Esophagus muscularis mucosa (tissue), 4 donors: ENCODE results near the gene ELOVL4. TPM values are rescaled to one million over a fixed set of nuclear protein-coding genes. Genes with fewer than 3 reads are reported as not detected.

Source experiments
- DNase-seq: peaks from one replicate; pipeline ENCODE4 v3.0.0-alpha.2; 2017; ENCODE audit errors: extremely low spot score
- H3K27ac ChIP-seq, 4 donors: fragments of 200-600 bp; sonication (generic); replicated peaks in 1 of 4; 1 replicate in 3 of 4; 2 replicates in 1 of 4; pipeline ENCODE4 v1.5.1; 2016 to 2019; ENCODE audit warnings: mild to moderate bottlenecking in 1 of 4
- H3K27me3 ChIP-seq, 4 donors: fragments of 200-600 bp; sonication (generic); one replicate each; pipeline versions ENCODE4 v1.5.1 to v1.6.0; 2016 to 2019
- H3K36me3 ChIP-seq, 4 donors: fragments of 200-600 bp; sonication (generic); one replicate each; pipeline ENCODE4 v1.5.1; 2016 to 2019
- H3K4me1 ChIP-seq, 4 donors: fragments of 200-600 bp; sonication (generic); one replicate each; pipeline ENCODE4 v1.5.1; 2016 to 2019
- H3K4me3 ChIP-seq, 4 donors: fragments of 200-600 bp; sonication (generic); 1 replicate in 2 of 4; 2 replicates in 2 of 4; pipeline ENCODE4 v1.5.1; 2016 to 2019; ENCODE audit warnings: mild to moderate bottlenecking in 4 of 4, moderate library complexity in 1 of 4
- H3K9me3 ChIP-seq, 4 donors: fragments of 200-600 bp; sonication (generic); 1 replicate in 3 of 4; 2 replicates in 1 of 4; pipeline ENCODE4 v1.5.1; 2016 to 2019
- EP300 ChIP-seq: sonication (generic); formaldehyde crosslinking; IDR thresholded peaks from one replicate; pipeline ENCODE4 v1.6.1; 2017; ENCODE audit warnings: antibody characterized with exemption
- POLR2A ChIP-seq: fragments of 450-650 bp; IDR thresholded peaks from one replicate; pipeline ENCODE4 v1.6.1; 2017; ENCODE audit warnings: antibody characterized with exemption, moderate library complexity, mild to moderate bottlenecking, low read depth
- POLR2AphosphoS5 ChIP-seq, 2 donors: sonication (generic); formaldehyde crosslinking; IDR thresholded peaks; one replicate each; pipeline ENCODE4 v1.6.1; 2017; ENCODE audit warnings: antibody characterized with exemption in 2 of 2
- WGBS: methylation state at CpG from one replicate; pipeline ENCODE4 v1.1.5; 2018; 5-methylcytosine and 5-hydroxymethylcytosine counted together
- intact Hi-C: fragments of 100-400 bp; cut with DNase I; formaldehyde crosslinking; loops from one replicate; pipeline ENCODE4 v1.15.1; 2023
- total RNA-seq, 4 donors: library from RNA; depleted of rRNA; stranded (reverse); fragments of >200 nt; gene quantifications; one replicate each; pipeline versions ENCODE4 v1.1.0 to v1.2.1, GENCODE V29; 2016
- TF ChIP-seq, protein P1 (sequence below), 3 experiments: fragments of 200-600 bp in 2 of 3; fragments of 450-650 bp in 1 of 3; sonication (generic) in 2 of 3; IDR thresholded peaks; one replicate each; pipeline ENCODE4 v1.5.1; 2017 to 2019; ENCODE audit warnings: antibody characterized with exemption in 3 of 3, mild to moderate bottlenecking in 2 of 3, moderate library complexity in 1 of 3

The ELOVL4 gene
- total RNA-seq, 4 donors from 2014 or later = 2.1 to 3.7 (median 2.1) TPM

DNA sequence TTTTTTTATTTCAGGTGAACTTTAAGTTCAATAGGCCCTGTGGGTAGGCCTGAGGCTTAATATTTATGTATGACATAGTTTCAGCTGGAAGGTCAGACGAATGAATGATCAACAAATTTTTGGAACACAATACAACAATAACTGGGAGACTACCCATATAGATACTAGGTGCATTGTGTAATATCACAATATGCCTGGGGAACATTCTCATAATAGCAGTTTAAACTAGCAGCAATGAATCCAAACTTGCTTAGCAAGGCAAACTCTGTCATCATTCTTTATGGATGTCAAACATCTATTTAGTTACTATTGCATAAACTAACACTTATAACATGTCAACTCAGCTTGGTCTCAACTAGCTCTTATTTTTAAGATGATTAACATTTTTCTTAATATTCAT, 49.3 kb downstream of the ELOVL4 start:
- intact Hi-C loops = no loop called here
- Histone ChIP-seq H3K4me1 (no peaks in the 10 kb centered on the region), H3K27me3 (no peaks in the 10 kb centered on the region), H3K27ac (no peak overlapping the region), H3K36me3 (no peaks in the 10 kb centered on the region), H3K9me3 (peaks cover 0 to under 1% (median 0%) of the 10 kb centered on the region in 4 donors), H3K4me3 (no peak overlapping the region)
- DNase-seq = no peak
- WGBS = 90% methylated on average over 1 of the region's 1 CpG
- no peak for TF ChIP-seq POLR2AphosphoS5 (IDR thresholded peaks at IDR 0.05)
- TF ChIP-seq, protein P1, sequence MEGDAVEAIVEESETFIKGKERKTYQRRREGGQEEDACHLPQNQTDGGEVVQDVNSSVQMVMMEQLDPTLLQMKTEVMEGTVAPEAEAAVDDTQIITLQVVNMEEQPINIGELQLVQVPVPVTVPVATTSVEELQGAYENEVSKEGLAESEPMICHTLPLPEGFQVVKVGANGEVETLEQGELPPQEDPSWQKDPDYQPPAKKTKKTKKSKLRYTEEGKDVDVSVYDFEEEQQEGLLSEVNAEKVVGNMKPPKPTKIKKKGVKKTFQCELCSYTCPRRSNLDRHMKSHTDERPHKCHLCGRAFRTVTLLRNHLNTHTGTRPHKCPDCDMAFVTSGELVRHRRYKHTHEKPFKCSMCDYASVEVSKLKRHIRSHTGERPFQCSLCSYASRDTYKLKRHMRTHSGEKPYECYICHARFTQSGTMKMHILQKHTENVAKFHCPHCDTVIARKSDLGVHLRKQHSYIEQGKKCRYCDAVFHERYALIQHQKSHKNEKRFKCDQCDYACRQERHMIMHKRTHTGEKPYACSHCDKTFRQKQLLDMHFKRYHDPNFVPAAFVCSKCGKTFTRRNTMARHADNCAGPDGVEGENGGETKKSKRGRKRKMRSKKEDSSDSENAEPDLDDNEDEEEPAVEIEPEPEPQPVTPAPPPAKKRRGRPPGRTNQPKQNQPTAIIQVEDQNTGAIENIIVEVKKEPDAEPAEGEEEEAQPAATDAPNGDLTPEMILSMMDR (IDR thresholded peaks at IDR 0.05) = no peak
- TF ChIP-seq EP300 = no peak
- no peak for TF ChIP-seq POLR2A

DNA sequence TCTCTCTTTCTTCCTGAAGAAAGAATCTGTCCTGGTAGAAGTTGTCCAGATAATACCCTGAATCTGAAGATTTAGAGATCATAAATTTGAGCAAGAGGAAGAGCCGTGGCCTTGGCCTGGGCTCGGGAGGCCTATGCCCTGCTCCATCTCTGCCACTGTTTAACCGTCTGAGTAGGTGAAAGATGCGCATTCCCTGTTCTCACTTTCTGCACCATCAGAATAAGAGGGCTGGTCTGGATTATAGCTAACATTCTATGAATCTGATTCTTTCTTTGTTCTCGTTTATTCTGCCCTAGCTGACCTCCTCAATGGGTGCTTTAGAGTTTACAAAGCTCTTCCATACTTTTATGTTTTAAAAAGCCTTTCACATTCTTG, 51.3 kb downstream of the ELOVL4 start:
- intact Hi-C loops = no loop called here
- H3K27ac ChIP-seq = no peak overlapping the region
- no peaks in the 10 kb centered on the region for H3K27me3 ChIP-seq
- H3K36me3 ChIP-seq = no peaks in the 10 kb centered on the region
- TF ChIP-seq, protein P1 (IDR thresholded peaks at IDR 0.05) = no peak
- TF ChIP-seq POLR2A = no peak
- TF ChIP-seq EP300 = no peak
- no peak for TF ChIP-seq POLR2AphosphoS5 (IDR thresholded peaks at IDR 0.05)
- WGBS = 86% methylated on average over 5 of the region's 5 CpGs
- no peaks in the 10 kb centered on the region for H3K4me1 ChIP-seq
- DNase-seq = no peak
- H3K4me3 ChIP-seq = no peak overlapping the region
- peaks cover 0 to 3% (median 0%) of the 10 kb centered on the region in 4 donors for H3K9me3 ChIP-seq

DNA sequence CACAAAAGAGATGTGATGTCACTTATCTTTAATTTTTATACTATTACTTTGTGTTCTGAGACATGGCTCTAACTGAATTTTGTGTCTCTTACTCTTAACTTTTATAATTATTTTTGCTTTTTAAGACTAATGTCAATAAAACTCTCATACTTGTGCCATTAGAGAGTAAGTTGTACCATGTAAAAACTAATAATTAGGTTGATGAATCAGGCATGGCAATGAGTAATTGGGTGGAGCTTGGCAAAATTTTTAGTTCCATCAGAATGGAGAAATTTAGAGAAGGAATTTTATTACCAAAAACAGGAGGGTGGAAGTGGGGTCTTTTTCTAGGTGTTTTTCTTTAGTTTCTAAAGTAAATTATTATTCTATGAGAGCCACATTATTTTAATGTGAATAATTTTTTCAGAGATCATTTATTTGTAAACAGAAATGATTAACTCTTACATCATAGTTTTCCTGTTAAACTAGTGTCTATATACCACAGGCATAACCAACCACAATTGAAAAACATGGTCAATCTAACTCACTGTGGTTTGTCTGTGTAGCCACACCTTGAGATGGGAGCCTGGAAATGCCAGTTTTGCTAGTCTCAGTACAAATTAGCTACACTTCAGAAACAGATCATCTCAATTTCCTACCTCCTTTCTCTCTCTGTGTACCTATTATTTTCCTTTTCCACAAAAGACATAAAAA, 51.8 kb downstream of the ELOVL4 start:
- Histone ChIP-seq H3K36me3 (no peaks in the 10 kb centered on the region), H3K27me3 (no peaks in the 10 kb centered on the region), H3K4me3 (no peak overlapping the region), H3K9me3 (peaks cover 0 to 3% (median 0%) of the 10 kb centered on the region in 4 donors), H3K4me1 (no peaks in the 10 kb centered on the region), H3K27ac (no peak overlapping the region)
- intact Hi-C loops = no loop called here
- no peak for DNase-seq
- TF ChIP-seq POLR2A (no peak), EP300 (no peak), POLR2AphosphoS5 (IDR thresholded peaks at IDR 0.05) (no peak)
- TF ChIP-seq, protein P1 (IDR thresholded peaks at IDR 0.05) = no peak

DNA sequence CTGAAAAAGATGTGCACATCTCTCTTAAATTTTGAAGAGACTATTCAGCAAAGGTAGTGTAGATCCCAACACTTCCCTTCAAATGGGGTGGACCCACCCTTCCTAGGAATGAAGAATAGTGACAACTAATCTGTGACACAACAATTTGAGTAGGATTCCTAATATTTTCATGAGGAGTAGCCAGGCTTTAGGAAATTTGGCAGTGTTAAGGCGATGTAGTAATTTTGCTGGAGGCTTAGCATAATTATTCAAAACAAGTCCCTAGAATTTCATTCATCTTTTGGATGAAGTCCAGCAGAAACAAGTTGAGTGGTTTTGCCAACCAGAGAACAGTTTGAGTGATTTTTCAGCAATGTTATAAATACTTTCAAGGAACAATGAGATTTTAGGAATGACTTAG, 52.4 kb downstream of the ELOVL4 start:
- Histone ChIP-seq H3K36me3 (no peaks in the 10 kb centered on the region), H3K27me3 (no peaks in the 10 kb centered on the region), H3K4me3 (no peak overlapping the region), H3K9me3 (peaks cover 0 to 3% (median 0%) of the 10 kb centered on the region in 4 donors), H3K27ac (no peak overlapping the region), H3K4me1 (no peaks in the 10 kb centered on the region)
- intact Hi-C loops = no loop called here
- DNase-seq = no peak
- TF ChIP-seq POLR2A (no peak), EP300 (no peak), POLR2AphosphoS5 (IDR thresholded peaks at IDR 0.05) (no peak)
- TF ChIP-seq, protein P1 (IDR thresholded peaks at IDR 0.05) = no peak
- WGBS = 30% methylated on average over 1 of the region's 1 CpG

DNA sequence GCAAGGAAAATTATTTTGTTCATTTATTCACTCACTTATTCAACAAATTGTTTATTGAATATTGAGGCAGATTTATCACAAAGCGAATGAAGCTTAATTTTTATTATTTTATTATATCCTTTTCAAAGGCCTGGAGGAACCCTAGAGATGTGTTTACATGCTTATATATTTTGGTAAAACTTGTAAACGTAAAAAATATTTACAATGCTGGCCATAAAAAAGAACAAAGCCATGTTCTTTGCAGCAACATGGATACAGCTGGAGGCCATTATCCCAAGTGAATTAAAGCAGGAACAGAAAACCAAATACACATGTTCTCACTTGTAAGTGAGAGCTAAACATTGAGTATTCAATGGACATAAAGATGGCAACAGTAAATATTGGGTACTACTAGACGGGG, 58.8 kb downstream of the ELOVL4 start:
- Histone ChIP-seq H3K4me3 (no peak overlapping the region), H3K36me3 (no peaks in the 10 kb centered on the region), H3K9me3 (peaks cover 0 to 3% (median 0%) of the 10 kb centered on the region in 4 donors), H3K27ac (no peak overlapping the region), H3K4me1 (no peaks in the 10 kb centered on the region), H3K27me3 (no peaks in the 10 kb centered on the region)
- intact Hi-C loops = no loop called here
- 90% methylated on average over 2 of the region's 3 CpGs for WGBS
- TF ChIP-seq POLR2A = no peak
- TF ChIP-seq EP300 = no peak
- TF ChIP-seq, protein P1 (IDR thresholded peaks at IDR 0.05) = no peak
- TF ChIP-seq POLR2AphosphoS5 (IDR thresholded peaks at IDR 0.05) = no peak
- no peak for DNase-seq
